ENCODE measurements around the gene SLC25A19. TPM values are rescaled to one million over a fixed set of nuclear protein-coding genes. Genes with fewer than 3 reads are reported as not detected.

SLC25A19 gene
- total RNA-seq, 2 donors from 2014 or later, result 74.4 to 110 TPM

DNA sequence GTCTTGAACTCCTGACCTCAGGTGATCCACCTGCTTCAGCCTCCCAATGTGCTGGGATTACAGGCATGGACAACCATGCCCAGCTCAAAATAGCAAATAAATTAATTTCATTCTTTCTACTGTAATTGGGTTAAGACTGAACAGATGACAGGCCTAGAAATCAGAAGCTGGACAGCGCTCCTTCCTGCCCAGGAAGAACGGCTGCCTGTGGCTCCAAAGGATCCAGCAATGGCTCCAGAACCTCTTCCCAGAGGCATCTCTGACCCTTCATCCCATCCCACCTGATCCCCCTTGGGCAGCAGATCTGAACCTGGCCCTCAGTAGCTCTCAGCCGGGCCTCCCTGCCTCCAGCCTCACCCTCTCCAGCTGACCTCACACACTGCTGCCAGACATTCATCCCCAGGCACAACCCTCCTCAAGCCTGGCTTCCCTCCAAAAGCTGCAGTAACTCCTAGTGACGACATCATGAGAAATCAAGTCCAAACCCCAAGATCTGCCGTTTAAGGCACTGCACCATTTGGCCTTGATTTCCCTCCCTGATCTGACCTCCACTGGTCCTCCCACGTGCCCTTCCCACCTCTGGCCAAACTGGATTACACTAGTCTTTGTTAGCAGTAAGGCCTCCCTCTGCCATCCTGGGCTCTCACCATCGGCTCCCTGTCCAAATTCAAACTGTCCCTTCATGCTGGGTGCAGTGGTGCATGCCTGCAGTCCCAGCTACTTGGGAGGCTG is 15.1 kb downstream of the SLC25A19 start:
- Mint-ChIP-seq H3K36me3 (peaks cover 16 to 20% of the 10 kb centered on the region in 2 donors), H3K9me3 (no peaks in the 10 kb centered on the region), H3K27ac (peak overlapping the region; percentile 35 to 83)
- ATAC-seq (no peak), DNase-seq (ENCODE audit: low spot score in 2 of 2) (no peak)

GRCh38 chr17:75272848-75273184 is 16.4 kb downstream of the SLC25A19 start:
- peaks cover 11 to 20% of the 10 kb centered on the region in 2 donors for H3K36me3 Mint-ChIP-seq
- H3K9me3 Mint-ChIP-seq, result no peaks in the 10 kb centered on the region
- no peak for DNase-seq (ENCODE audit: low spot score in 2 of 2)
- H3K27ac Mint-ChIP-seq, result peak overlapping the region; percentile 81 to 91
- ATAC-seq, result no peak

- Mint-ChIP-seq H3K36me3 (peaks cover 9 to 20% of the 10 kb centered on the region in 2 donors), H3K27ac (peak overlapping the region; percentile 91 to 96), H3K9me3 (no peaks in the 10 kb centered on the region)
- DNase-seq (ENCODE audit: low spot score in 2 of 2) (no peak), ATAC-seq (no peak)
Measured at GRCh38 chr17:75271955-75272847, 17.0 kb downstream of the SLC25A19 start.

DNA sequence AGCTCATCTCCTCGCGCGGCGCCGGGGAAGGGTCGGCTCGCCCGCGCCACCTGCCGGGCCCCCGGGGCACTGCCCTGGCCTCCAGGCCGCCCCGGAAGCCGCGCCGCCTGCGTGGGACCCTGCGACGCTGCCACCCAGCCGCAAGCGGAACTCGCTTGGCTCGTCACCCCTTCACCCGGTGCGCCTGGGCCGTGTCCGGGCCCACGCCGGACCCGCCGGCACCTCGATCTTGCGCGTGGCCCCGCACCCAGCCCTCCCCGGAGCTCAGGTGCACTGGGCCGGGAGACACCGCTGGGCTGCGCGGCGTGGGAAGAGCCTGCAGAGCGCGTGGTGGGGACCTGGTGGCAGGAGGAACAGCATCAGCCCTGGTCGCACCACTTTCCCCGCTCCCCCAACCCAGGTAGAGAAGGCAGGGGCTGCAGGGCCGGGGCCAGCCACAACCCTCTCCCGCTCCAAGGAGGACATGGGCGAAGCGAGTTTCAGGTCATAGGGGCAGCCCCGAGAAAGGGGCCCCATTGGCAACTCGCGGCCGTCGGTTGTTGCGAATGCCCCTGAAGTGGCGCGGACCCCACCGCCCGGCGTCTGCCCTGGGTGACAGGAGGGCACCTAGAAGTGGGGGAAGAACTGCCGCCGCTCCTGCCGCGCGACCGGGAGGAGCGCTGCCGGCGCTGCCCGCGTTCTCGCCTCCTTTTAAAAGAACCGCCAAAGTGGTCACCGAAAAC is 17.8 kb downstream of the SLC25A19 start:
- H3K9me3 Mint-ChIP-seq, result no peaks in the 10 kb centered on the region
- H3K36me3 Mint-ChIP-seq, result peaks cover 9 to 26% of the 10 kb centered on the region in 2 donors
- DNase-seq (ENCODE audit: low spot score in 2 of 2) (peak; percentile 92 to 94), ATAC-seq (peak; percentile 77 to 83)
- H3K27ac Mint-ChIP-seq, result peak overlapping the region; percentile 91 to 96

DNA sequence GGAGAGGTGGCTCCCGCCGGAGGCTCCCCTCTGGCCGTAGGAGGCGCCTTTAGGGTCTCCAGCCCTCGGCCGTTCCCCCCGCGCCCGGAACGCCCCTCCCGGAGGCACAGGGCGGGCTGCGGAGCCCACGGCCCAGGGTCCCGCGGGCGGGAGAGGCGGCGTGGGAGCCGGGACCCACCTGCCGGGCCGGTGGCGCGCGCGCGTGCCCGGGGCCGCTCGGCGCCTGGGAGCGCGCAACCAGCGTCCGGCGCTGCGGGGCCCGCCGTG is 18.3 kb downstream of the SLC25A19 start, which contains the start of gene MIF4GD:
Gene MIF4GD (minus strand): TSS at position 266 of the 267 bp plus-strand sequence. CDS start 1,036 bp downstream, outside the sequence.
- no peaks in the 10 kb centered on the region for H3K9me3 Mint-ChIP-seq
- H3K27ac Mint-ChIP-seq, result peak within 1 kb of the TSS; percentile 91 to 96
- ATAC-seq, result peak in 1 of 2 donors; percentile 46
- H3K36me3 Mint-ChIP-seq, result peaks cover 9 to 26% of the 10 kb centered on the region in 2 donors
- DNase-seq (ENCODE audit: low spot score in 2 of 2), result no peak

- no peaks in the 10 kb centered on the region for H3K9me3 Mint-ChIP-seq
- peak overlapping the region; percentile 81 to 90 for H3K27ac Mint-ChIP-seq
- peaks cover 8 to 24% of the 10 kb centered on the region in 2 donors for H3K36me3 Mint-ChIP-seq
- peak; percentile 61 to 68 for ATAC-seq
- peak; percentile 70 to 86 for DNase-seq (ENCODE audit: low spot score in 2 of 2)
Measured at GRCh38 chr17:75270218-75270965, 18.8 kb downstream of the SLC25A19 start.

GRCh38 chr17:75269844-75270217 is 19.4 kb downstream of the SLC25A19 start:
- DNase-seq (ENCODE audit: low spot score in 2 of 2) (no peak), ATAC-seq (peak; percentile 5 to 19)
- H3K36me3 Mint-ChIP-seq, result peaks cover 5 to 21% of the 10 kb centered on the region in 2 donors
- no peaks in the 10 kb centered on the region for H3K9me3 Mint-ChIP-seq
- peak overlapping the region; percentile 81 to 90 for H3K27ac Mint-ChIP-seq

DNA sequence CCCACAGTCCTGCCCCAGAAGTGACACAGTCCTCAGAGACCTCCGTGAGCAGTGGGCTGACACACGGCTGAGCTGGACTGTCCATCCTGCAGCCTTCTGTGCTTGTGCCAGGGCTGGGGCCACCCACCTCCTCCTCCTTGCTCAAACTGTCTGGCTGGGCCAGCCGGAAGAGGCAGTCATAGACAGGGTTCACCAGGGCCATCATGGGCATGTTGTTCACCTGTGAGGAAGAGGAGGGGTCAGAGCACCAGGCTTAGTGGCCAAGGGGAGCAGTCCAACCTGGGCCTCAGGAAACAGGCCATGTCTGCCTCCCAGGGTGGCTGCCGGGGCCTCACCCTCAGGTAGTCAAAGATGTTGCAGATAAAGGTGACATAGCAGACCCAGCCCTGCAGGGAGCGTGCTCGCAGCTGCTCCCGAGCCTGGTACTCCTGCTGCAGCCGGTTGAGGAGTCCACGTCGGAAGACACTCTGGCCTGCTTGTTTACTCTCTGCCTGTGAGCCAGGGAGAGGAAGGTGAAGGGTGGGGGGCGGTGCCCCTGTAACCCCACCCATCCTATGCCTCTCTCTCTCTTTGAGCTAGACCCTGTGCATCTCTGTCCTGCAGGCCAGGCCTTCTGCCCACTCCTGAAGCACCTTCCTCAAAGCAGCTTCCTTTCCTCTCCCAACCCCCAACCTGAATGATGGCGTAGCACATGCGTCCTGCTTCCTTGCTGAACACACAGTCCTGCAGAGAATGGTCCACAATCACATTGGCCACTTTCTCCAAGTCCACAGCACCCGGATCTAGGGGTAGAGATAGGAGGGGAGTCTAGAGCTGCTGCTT is 21.6 kb downstream of the SLC25A19 start:
- Mint-ChIP-seq H3K27ac (no peak overlapping the region), H3K36me3 (peaks cover 14 to 21% of the 10 kb centered on the region in 2 donors)
- no peak for DNase-seq (ENCODE audit: low spot score in 2 of 2)

DNA sequence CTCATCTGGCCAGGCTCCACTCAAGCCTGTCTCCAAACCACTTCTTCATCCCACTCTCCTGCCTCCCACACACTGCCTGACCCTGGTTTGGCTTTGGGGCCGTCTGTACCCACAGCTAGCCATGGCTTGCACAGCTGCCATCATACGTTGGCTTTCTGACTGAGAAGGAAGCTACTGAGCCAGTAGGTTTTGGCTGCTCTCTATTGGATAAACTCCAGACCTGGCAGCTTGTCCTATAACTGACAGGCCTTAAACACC is 22.2 kb downstream of the SLC25A19 start:
- peaks cover 19 to 24% of the 10 kb centered on the region in 2 donors for H3K36me3 Mint-ChIP-seq
- no peaks in the 10 kb centered on the region for H3K9me3 Mint-ChIP-seq
- no peak for DNase-seq (ENCODE audit: low spot score in 2 of 2)
- no peak for ATAC-seq
- H3K27ac Mint-ChIP-seq, result peak overlapping the region in 1 of 2 donors; percentile 81

More for the DNA sequence above, 21.6 kb downstream of the SLC25A19 start:
- ATAC-seq, result no peak
- H3K9me3 Mint-ChIP-seq, result no peaks in the 10 kb centered on the region

- no peak for DNase-seq (ENCODE audit: low spot score in 2 of 2)
- Mint-ChIP-seq H3K27ac (peak overlapping the region in 1 of 2 donors; percentile 81), H3K36me3 (peaks cover 20 to 24% of the 10 kb centered on the region in 2 donors), H3K9me3 (no peaks in the 10 kb centered on the region)
- no peak for ATAC-seq
Measured at GRCh38 chr17:75266316-75267152, 22.7 kb downstream of the SLC25A19 start.

- DNase-seq (ENCODE audit: low spot score in 2 of 2) (no peak), ATAC-seq (no peak)
- Mint-ChIP-seq H3K9me3 (no peaks in the 10 kb centered on the region), H3K27ac (no peak overlapping the region), H3K36me3 (peaks cover 24 to 31% of the 10 kb centered on the region in 2 donors)
Measured at GRCh38 chr17:75265614-75266315, 23.5 kb downstream of the SLC25A19 start.

DNA sequence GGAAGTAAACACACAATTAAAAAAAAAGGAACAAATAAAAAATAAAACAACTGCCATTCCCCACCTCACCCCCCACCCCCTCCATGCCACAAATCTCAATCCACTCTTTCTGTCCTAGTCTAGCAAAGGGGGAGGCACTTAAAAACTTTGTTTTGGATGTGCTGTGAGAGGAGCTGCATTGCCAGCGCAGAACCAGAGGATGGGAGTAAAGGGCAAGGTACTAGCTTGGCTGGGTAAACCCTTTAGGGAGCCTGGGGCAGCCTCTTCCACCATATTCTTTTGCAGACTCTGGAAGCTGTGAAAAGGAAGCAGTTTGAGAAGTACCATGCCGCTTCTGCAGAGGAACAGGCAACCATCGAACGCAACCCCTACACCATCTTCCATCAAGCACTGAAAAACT is 26.2 kb downstream of the SLC25A19 start:
- H3K36me3 Mint-ChIP-seq, result peaks cover 32 to 39% of the 10 kb centered on the region in 2 donors
- peak overlapping the region; percentile 98 to 100 for H3K27ac Mint-ChIP-seq
- DNase-seq (ENCODE audit: low spot score in 2 of 2) (no peak), ATAC-seq (no peak)
- H3K9me3 Mint-ChIP-seq, result no peaks in the 10 kb centered on the region

DNA sequence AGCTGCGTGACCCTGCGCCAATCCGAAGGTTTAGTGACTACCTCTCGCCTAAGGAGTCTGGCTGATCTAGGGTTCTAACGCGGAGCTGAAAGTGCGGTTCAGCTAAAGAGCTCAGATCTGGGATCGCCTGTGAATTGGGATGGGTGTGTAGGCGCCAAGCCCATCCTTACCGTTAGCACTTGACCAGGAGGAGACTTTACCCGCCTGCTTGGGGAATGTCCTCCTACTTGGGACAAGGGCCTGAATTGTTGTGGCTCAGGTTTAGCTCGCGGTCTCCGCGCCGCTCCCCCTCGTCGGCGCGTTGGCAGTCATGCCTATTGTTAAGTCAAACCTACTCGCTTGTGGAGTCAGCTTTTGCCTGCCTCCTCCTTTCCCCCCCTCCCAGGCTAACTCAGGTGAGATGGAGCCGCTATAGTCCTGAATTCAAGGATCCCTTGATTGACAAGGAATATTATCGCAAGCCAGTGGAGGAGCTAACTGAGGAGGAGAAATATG is 27.1 kb downstream of the SLC25A19 start:
- peak overlapping the region; percentile 98 to 100 for H3K27ac Mint-ChIP-seq
- DNase-seq (ENCODE audit: low spot score in 2 of 2) (no peak), ATAC-seq (peak in 1 of 2 donors; percentile 19)
- no peaks in the 10 kb centered on the region for H3K9me3 Mint-ChIP-seq
- peaks cover 32 to 38% of the 10 kb centered on the region in 2 donors for H3K36me3 Mint-ChIP-seq
